Subcutaneous preadipocyte (primary cell): ENCODE results near the gene NBPF11. TPM values are rescaled to one million over a fixed set of nuclear protein-coding genes. Genes with fewer than 3 reads are reported as not detected.

Source experiments
- small RNA-seq: library from RNA; depleted of rRNA; stranded (forward); fragments of <200 nt; gene quantifications from one replicate; pipeline ENCODE3, GENCODE V24; 2012
- total RNA-seq: library from RNA; depleted of rRNA; stranded (reverse); fragments of >200 nt; gene quantifications from 2 replicates; pipeline ENCODE4 v1.2.3, GENCODE V29; 2012

The NBPF11 gene, protein sequence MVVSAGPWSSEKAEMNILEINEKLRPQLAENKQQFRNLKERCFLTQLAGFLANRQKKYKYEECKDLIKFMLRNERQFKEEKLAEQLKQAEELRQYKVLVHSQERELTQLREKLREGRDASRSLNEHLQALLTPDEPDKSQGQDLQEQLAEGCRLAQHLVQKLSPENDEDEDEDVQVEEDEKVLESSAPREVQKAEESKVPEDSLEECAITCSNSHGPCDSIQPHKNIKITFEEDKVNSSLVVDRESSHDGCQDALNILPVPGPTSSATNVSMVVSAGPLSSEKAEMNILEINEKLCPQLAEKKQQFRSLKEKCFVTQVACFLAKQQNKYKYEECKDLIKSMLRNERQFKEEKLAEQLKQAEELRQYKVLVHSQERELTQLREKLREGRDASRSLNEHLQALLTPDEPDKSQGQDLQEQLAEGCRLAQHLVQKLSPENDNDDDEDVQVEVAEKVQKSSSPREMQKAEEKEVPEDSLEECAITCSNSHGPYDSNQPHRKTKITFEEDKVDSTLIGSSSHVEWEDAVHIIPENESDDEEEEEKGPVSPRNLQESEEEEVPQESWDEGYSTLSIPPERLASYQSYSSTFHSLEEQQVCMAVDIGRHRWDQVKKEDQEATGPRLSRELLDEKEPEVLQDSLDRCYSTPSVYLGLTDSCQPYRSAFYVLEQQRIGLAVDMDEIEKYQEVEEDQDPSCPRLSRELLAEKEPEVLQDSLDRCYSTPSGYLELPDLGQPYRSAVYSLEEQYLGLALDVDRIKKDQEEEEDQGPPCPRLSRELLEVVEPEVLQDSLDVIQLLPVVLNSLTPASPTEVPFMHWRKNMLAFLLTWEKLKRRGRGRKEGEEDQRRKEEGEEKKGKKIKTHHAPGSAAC
- total RNA-seq: 3.1 and 3.7 TPM in 2 replicates

DNA sequence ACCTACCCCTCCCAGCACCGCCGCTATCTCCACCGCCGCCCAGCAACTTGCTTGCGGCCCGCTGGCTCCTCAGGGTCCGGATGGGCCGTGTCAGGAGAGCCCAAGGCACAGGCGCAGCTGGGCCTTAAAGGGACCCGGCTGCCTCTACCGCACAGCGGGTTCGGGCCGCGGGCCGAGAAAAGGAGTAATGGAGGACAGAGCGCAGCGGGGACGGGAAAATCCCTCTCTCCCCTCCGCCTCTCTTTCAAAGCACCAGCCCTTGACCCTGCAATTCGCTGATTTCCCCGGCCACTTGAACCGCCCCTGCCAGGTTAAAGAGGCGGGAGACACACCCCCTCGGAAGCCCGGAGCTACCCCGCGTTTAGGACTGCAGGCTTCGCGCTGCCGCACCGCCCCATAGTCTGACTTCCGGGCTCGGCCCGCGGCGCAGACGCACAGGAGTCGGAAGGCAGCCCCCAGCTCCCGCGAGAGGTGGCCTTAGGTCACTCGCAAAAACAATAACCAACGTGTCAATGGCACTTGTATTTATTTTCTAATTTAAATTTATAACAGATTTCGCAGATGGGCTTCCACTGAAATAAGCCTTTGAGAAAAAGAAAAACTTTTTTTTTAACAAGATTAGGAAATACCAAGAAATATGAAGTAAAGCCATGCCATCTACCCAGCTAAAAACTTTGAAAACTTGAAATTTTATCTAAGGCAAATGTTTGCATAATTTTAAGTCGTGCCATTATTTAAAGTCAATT, at the start of gene NBPF11:
Gene NBPF11 (minus strand): TSS at position 371 of the 746 bp plus-strand sequence. CDS start 25,278 bp downstream, outside the sequence.

Small RNAs within 50 kb of the gene (small RNA-seq; reads per million reads assigned to genes)
- not detected for gene RNA5SP57

Other genes starting within 250 kb of the NBPF11 start
- not detected in 2 replicates for gene GJA8, start 249.5 kb downstream of the NBPF11 start, total RNA-seq
- gene GPR89B, start 223.9 kb downstream of the NBPF11 start, total RNA-seq: 10.4 and 17.6 TPM in 2 replicates